GM19238 (cell line): ENCODE measurements around the gene MIF.
"Not testable (repeated sequence)": the region's sequence is repeated elsewhere in the genome, so short reads cannot be mapped to it uniquely, and the experiment has no call there.

ENCODE experiments used
- DNase-seq: peaks from one replicate; pipeline ENCODE4 v3.0.0; 2011; ENCODE audit warnings: low spot score; ENCODE audit not compliant: insufficient read length

The MIF gene

DNA sequence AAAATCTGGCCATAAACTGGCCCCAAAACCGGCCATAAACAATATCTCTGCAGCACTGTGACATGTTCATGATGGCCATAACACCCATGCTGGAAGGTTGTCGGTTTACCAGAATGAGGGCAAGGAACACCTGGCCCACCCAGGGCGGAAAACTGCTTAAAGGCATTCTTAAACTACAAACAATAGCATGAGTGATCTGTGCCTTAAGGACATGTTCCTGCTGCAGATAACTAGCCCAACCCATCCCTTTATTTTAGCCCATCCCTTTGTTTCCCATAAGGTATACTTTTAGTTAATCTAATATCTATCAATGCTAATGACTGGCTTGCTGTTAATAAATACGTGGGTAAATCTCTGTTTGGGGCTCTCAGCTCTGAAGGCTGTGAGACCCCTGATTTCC is 6.0 kb downstream of the MIF start:
- not testable (repeated sequence) for DNase-seq

DNA sequence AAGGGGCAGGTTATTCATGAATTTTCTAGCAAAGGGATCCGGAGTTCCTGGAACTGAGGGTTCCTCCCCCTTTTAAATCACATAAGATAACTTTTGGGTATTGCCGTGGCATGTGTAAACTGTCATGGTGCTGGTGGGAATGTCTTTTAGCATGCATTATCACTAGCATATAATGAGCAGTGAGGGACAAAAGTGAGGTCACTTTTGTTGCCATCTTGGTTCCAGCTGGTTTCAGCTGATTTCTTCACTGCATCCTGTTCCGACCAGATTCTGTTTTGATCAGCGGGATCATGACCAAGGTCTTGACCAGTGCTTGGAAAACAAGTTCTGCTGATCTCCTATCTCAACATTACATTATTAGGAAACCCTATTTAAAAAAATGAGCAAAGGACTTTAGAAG is 7.4 kb downstream of the MIF start:
- no peak for DNase-seq

DNA sequence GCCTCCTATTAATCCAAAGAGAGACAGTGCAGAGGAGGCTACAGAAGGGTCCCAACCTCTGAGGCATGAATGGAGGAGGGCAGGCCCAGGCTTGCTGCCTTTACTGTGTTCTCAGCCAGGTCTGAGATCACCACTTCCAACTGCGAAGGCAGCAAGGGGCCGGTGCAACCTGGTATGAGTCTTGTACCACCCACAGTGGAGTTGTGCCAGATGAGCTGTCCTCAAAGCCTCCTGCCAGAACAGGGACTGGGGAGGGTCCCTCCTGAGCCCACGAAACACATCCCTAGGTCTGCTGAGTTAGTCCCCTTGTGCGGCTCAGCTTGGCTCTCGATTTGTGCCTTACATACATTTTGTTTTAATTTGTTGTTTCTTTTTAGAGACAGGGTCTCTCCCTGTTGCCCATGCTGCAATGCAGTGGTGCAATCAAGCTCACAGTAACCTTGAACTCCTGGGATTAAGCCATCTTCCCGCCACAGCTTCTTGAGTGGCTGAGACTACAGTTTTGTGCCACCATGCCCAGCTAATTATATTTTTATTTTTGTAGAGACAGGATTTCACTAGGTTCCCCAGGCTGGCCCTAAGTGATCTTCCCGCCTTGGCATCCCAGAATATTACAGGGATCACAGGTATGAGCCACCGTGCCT is 9.3 kb downstream of the MIF start:
- DNase-seq = no peak

DNA sequence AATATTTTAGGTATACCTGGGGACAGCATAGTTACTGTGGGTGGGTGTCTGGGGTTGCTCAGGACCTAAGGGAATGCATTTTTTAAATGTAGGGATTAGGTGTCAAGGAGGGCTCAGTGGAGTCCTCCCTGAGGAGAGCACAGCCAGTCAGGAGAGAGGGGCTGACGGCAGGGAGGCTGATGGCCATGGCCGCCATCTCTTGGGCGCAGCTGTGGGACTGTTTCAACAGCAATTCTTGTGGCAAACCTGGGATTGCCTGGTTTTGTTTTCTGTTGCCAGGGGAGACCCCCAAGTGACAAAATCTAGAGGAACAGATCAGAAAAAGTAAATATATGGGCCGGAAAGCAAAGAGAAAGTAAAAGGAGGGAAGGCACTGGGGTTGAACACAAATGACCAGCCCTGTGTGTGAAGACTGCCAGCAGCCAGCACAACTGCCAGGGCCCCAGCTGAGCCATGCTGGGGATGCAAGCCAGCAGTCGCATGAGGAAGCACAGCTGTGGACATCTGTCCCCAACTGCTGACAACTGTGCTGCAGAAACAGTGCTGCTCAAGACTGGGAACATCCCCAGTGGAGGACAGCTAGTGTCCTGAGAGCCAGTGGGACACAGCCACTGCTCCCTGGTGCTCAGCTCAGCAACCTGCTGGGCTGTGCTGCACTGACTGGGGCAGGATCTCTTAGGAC is 10.5 kb downstream of the MIF start:
- DNase-seq = no peak

DNA sequence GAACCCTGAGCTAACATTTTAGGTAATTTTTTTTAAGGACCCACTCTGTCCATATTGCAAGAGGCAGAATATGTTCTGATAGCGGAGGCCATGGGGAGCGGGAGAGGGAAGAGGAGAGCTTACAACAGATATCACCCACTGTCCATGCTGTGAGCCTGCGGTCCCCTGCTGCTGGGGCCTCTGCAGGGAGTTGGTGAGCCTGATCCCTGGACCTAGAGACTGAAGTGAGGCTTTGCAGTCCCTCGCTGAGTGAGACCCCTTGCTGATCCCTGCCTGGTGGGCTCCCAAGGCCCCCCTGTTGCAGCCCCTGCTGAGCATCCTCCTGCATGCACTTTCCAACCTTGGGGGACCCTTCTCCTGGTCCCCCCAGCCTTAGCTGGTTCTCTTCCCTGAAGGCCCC is 12.5 kb downstream of the MIF start:
- DNase-seq = no peak

DNA sequence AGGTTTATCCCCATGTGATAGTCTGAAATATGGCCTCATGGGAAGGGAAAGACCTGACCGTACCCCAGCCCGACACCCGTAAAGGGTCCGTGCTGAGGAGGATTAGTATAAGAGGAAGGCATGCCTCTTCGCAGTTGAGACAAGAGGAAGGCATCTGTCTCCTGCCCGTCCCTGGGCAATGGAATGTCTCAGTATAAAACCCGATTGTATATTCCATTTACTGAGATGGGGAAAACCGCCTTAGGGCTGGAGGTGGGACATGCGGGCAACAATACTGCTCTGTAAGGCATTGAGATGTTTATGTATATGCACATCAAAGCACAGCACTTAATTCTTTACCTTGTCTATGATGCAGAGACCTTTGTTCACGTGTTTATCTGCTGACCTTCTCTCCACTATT is 13.2 kb downstream of the MIF start:
- DNase-seq = not testable (repeated sequence)

DNA sequence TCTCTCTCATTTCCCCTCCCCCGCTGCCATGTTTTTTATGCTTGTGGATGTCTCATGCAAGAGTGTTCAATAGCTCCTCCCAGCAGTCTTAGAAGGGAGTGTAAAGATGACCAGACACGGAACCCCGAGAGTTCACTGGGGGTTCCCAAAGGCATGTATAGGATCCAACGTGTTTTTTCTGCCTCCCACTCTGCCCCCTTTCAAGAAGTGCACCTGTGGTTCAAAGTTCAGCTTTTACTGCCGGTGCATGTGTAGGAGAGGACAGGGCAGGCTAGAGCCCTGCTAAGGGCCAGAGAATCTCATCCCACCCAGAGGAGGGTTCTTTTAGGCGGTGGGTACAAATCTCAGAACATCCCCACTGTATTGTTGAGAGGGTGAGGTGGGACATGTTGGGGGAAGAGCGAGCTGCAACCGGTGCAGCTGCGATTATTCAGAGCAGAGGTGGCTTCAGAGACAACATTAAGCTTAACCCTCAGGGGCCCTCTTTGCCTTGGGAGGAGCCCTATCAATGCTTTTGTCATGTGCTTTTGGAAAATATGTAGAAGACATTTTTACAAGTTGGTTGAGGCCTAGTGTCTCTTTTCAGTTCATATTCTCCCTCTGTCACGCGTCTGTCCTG is 14.5 kb downstream of the MIF start:
- no peak for DNase-seq

DNA sequence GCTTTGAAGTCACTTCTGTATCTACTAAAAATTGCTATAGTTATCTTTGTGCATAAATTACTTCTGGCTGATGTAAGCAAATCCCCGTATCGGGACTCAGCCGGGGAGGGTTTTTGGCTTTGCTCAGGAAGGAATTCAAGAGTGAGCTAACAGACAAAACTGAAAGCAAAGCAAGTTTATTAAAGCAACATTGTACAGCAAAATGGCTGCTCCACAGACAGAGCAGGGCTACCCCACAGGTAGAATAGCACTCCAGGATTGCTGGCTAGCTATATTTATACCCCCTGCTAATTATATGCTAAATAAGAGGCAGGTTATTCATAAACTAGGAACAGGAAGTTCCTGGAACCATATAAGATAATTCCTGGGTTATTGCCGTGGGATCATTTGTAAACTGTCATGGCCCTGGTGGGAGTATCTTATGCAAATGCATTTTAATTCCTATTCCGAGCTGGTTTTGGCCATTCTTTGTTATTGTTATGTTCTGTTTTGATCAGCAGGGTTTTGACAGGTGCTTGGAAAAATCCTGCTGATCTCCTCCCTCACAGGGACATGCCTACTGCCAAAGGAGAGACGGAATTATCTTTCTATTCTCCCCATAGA is 15.2 kb downstream of the MIF start:
- DNase-seq = no peak

DNA sequence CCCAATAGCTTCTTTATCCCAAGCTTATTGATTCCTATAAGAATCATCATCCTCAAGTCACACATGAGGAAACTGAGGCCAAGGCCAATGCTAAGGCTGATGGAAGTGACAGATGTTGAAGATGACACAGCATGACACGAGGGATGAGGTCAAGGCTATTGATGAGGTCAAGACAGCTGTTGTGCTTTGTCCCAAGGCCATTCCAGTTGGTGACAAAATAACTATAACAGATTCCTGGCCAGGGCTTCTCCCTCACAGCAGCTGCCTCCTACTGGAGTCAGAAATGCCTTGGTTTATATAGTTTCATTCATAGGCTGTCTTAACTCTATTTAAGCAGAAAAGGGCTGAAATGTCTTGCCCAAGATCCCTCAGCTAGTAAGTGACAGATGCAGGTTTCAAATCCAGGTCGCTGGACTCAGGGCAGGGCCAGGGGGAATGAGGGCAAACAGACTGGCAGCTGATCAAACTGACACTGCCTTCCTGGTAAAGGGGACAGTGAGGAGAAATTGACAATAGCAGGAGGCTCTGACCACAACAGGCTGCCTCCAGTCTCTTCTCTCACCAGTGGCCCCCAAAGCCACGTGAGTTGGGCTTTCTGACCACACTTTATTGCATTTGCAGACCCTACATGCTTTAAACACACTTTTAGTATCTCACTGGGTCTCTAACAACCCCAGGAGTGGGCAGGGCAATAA is 16.5 kb downstream of the MIF start:
- no peak for DNase-seq

DNA sequence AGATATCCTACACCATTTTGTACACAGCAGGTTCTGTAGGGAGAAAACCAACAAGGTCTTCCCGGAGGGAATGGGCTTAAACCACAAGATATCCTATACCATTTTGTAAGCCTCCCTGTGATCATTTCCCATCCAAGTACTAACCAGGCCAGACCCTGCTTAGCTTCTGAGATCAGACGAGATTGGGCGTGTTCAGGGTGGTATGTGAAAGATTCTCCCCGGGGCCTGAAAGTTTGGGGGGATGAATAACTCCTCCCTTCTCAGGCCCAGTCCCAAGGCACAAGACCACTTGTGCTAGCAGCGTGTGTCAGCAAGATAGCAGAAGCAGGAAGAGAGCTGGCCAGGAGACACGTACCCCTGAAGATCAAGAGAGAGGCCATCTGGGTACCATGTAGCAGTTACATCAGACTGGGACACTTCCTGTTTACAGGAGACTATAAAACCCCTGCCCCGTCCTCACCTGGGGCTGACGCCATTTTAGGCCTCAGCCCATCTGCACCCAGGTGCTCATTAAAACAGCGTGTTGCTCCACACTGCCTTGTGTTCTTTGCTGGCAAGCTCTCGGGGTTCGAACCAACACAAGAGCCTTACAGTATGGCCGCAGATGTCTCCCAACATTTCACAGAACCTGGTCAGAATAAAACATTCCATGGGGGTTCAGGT is 17.3 kb downstream of the MIF start:
- no peak for DNase-seq

DNA sequence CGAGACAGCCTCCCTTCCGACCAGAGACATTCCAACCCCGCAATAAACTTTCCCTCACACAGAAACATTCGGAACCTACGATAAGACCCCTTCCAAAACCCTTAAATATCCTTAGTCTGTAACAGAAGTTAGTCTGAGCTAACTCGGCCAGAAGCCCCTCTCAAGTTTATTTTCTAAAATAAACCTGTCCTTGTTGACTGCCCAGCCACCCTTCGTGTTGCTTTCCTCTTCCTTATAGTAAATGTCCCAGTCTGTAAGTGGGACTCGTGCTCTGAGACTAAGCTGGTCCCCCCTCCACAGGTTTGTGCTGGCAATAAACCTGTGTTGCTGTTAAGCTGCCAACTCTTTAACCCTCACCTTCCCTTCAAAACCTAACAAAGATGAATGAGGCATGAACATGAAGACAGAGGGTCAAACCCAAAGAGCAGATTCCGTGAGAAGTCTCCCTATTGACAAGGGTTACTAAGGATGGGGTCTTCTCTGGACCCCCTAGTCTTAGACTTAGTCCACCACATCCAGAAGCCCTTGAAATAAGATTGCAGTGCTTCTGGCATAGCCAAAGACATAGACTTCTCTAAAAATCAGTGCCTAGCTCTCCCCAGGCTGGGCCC is 18.2 kb downstream of the MIF start:
- DNase-seq = no peak

DNA sequence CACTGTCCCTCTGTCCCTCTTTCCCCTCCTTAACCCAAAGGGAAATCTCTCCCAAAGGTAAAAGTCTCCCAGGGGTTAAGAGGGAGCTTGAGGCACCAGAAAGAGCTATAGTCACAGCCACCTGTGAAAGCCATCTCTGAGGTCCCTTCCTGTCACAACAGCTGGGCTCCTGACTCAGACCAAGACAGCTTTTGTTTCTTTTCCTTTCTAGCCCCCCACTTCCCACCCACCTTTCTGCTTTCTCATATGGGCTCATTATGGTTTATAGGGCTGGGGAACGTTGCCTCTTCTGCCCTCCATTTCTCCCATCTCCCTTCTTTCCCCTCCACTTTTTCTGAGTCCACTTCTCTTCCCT is 19.1 kb downstream of the MIF start:
- peak; percentile 54 for DNase-seq

DNA sequence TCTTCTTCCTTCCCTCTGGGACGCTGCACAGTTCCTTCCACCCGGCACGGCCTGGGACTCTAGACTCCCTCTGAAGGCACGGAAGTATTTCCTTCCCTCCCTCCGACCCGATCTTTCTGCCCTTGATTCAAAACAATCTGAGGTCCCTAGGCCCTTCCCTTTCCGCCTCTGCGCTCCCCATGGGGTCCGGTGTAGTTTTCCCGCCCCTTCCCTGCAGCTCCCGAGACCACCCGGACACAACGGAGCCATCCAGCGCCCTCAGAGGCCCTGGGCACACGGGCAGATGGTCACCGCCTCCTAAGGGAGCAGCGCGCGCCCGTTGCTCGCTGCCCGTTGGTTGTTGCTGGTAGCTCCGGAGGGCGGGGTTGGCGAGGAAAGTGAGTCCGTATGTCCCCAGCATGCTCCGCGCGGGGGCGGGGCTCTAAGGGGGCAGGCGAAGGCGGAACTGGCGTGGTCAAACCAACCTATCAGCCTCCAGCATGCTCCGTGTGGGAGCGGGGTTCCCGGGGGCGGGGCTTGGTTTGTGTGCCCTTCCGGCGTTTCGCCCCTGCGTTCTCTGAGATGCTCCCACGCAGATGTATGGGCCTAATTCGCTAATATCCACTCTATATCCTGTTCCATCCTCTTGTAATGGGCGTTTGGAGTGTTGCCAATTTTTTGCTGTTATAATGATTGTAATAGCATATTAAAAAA is 19.6 kb downstream of the MIF start:
- peak; percentile 99 for DNase-seq

DNA sequence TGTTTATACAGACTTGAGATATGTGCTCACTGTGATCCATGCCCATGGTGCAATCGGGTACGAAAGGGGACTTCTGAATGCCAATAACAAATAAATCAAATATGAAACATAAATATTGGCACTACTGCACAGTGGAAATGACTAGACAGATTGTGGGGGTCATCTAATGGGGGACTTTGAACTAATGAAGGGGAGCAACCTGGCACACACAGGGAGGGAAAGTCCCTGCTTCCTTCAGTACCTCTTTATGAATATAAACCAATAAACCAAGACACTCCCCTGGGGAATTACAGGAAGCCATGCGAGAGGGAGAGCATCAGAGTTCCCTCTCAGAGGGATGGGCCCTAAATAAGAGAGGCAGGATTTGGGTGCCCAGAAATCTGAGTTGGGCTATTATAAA is 21.1 kb downstream of the MIF start:
- no peak for DNase-seq

DNA sequence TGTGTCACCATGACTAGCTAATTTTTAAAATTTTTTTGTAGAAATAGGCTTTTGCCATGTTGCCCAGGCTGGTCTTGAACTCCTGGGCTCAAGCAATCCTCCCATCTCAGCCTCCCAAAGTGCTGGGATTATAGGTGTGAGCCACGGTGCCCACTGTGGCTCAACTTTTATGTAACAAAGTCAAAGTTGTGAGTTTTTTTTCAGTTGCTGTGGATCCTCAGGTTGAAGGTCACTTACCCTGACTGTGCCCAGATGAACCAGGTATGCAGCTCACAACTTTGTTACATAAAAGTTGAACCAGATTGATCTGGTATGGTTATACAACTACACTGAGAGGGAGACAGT is 26.1 kb downstream of the MIF start:
- not testable (repeated sequence) for DNase-seq

DNA sequence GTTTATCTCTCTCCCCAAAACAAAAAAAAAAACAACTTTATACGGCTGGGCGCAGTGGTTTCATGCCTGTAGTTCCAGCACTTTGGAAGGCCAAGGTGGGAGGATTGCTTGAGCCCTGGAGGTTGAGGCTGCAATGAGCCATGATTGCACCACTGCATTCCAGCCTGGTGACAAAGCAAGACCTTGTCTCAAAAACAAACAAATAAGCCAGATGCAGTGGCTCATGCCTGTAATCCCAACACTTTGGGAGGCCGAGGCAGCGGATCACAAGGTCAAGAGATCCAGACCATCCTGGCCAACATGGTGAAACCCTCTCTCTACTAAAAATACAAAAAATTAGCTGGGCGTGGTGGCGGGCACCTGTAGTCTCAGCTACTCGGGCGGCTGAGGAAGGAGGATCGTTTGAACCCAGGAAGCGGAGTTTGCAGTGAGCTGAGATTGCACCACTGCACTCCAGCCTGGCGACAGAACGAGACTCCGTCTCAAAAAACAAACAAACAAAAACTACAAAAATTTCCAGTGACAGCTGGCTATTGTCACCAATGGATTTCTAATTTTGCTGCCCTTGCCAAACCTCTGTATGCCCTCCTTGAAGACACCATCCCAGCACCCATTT is 27.5 kb downstream of the MIF start:
- not testable (repeated sequence) for DNase-seq

DNA sequence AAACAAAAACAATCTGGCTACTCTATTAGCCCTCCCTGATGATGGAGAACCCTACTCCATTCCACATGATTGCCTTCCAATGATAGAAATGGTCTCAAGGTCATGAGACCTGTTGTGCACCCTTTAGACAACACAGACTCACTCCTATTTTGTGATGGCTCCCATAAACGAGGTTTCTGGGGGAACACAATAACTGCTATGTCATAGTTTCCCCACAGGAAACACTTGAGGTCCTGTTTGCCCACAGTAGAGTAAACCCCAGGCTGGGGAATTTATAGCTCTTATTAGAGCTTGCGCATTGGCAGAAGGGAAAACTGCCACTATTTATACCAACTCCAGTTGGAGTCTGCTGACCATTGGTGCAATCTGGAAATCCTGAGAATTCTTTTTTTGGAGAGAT is 28.7 kb downstream of the MIF start:
- DNase-seq = no peak

DNA sequence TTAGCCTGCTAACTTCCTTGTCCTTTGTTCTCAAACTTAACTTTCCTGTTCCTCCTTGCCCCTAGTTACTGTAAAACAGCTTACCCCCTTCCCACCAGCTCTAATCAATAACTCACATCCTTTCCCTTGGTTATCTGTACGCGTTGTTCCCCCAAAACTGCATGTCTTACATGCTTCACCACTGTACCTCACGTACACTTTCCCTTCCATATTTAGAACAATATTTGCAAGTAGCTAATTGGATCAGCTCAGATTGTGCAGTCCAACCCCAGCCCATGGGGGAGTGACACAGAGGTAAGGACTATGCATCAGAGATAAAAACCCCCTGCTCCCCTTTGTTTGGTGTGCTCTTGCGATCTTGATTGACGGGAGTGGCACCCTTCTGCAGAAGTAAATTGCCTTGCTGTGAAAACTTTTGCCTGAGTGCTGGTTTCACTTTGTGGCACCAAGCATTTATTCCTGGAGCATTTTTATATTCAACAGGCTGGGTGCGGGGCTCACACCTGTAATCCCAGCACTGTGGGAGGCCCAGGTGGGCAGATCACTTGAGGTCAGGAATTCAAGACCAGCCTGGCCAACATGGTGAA is 30.9 kb downstream of the MIF start:
- no peak for DNase-seq

DNA sequence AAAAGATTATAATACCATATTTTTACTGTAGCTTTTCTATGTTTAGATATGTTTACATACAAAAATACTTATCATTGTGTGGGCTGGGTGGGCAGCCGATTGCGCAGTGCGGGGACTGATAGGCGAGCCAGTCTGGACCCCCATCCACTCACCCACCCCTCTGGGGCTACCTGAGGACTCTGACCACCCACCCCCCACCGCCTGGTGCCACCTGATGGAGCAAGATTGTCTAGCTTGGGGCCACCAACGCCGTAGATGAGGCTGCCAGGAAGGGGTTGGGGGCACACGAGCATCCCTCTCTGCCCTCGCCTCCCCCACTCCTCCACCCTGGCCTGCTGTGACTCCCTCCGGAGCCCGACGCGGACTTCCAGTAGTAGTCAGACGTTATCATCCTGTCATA is 32.4 kb downstream of the MIF start:
- no peak for DNase-seq
